Measurements from ENCODE around the gene FYB1.

FYB1 gene

GRCh38 chr5:39076757-39077728 is 142.3 kb downstream of the FYB1 start:
- 0 out of 2 replicates have a peak, but pooled peaks have one; percentile 9 for TF ChIP-seq MAX (IDR thresholded peaks at IDR 0.05; ENCODE audit: low read depth, low read length)
- TF ChIP-seq, protein P1, sequence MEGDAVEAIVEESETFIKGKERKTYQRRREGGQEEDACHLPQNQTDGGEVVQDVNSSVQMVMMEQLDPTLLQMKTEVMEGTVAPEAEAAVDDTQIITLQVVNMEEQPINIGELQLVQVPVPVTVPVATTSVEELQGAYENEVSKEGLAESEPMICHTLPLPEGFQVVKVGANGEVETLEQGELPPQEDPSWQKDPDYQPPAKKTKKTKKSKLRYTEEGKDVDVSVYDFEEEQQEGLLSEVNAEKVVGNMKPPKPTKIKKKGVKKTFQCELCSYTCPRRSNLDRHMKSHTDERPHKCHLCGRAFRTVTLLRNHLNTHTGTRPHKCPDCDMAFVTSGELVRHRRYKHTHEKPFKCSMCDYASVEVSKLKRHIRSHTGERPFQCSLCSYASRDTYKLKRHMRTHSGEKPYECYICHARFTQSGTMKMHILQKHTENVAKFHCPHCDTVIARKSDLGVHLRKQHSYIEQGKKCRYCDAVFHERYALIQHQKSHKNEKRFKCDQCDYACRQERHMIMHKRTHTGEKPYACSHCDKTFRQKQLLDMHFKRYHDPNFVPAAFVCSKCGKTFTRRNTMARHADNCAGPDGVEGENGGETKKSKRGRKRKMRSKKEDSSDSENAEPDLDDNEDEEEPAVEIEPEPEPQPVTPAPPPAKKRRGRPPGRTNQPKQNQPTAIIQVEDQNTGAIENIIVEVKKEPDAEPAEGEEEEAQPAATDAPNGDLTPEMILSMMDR (IDR thresholded peaks at IDR 0.05; ENCODE audit: low read depth, low read length): no peak
- peak; percentile 12; the same call in 1 of the 2 replicates for TF ChIP-seq MYC (IDR thresholded peaks at IDR 0.05; ENCODE audit: low read depth, low read length)
- peak; percentile 76 for DNase-seq (ENCODE audit: low read depth)
- peak overlapping the region; percentile 29 for H3K4me3 ChIP-seq (ENCODE audit: low read depth, low read length)

GRCh38 chr5:39076101-39076756 is 143.1 kb downstream of the FYB1 start:
- H3K4me3 ChIP-seq (ENCODE audit: low read depth, low read length): no peak overlapping the region
- no peak for DNase-seq (ENCODE audit: low read depth)
- TF ChIP-seq MAX (IDR thresholded peaks at IDR 0.05; ENCODE audit: low read depth, low read length): no peak
- TF ChIP-seq, protein P1 (IDR thresholded peaks at IDR 0.05; ENCODE audit: low read depth, low read length): no peak
- no peak for TF ChIP-seq MYC (IDR thresholded peaks at IDR 0.05; ENCODE audit: low read depth, low read length)
- TF ChIP-seq POLR2A (IDR thresholded peaks at IDR 0.05; ENCODE audit: extremely low read depth, insufficient read length): no peak

DNA sequence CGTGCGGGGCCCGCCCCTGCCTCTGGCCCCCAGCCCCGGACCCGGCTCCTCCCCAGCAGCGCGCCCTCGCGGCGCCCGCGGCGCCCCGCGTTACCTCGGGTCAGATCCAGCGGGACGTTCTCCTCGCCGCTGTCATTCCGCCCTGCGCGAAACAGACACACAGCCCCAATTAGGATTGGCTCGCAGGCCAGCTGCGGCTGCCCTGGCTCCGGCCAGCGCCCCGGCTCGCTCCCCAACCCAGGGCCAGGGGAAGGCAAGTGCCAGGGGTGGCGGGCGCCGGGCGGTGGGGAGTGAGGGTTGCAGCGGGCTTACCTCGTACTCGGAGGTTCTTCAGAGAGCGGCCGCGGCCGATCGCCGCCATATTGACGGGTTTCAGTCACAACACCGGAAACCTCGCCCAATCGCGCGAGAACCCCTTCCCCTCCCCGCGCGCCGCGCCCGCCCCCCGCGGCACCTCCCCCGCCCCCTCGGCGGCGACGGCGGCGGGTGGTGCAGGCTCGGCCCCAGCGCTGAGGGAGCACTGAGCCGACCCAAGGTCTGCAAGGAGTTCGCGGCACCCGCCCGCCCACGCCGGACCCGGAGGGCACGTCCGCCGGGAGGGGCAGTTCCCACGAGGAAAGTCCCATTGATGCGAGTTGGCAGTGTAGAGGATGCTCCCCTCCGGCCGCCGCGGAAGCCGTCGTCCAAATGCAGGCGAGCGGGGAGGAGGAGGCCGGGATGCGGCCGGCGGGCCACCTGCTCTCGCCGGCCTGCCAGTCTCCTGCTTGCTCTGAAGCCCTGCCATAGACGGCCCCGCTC is 145.1 kb downstream of the FYB1 start, which contains the start of gene RICTOR:
Gene RICTOR (minus strand): TSS at position 383 of the 798 bp plus-strand sequence. CDS start 22 bp downstream, at position 361.
- TF ChIP-seq, protein P1 (IDR thresholded peaks at IDR 0.05; ENCODE audit: low read depth, low read length): no peak
- peak; percentile 16 for TF ChIP-seq MAX (IDR thresholded peaks at IDR 0.05; ENCODE audit: low read depth, low read length)
- TF ChIP-seq POLR2A (IDR thresholded peaks at IDR 0.05; ENCODE audit: extremely low read depth, insufficient read length): peak; percentile 89
- peak; percentile 46; the same call in 1 of the 2 replicates for TF ChIP-seq MYC (IDR thresholded peaks at IDR 0.05; ENCODE audit: low read depth, low read length)
- peak; percentile 92 for DNase-seq (ENCODE audit: low read depth)
- peak within 1 kb of the TSS; percentile 88 for H3K4me3 ChIP-seq (ENCODE audit: low read depth, low read length)

DNA sequence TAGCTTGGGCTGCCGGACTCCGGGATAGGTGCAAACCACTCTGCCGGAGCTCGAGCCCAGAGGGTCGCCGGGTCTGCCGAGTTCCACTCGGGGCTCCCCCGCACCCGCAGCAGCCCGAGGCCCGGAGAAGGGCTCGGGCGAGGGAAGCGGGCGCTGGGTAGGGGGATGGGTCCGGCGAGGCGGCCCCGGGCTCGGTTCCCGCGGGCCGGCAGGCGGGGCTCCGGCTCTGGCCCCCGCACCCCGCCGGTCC is 145.7 kb downstream of the FYB1 start:
- peak overlapping the region; percentile 88 for H3K4me3 ChIP-seq (ENCODE audit: low read depth, low read length)
- no peak for DNase-seq (ENCODE audit: low read depth)
- peak; percentile 42 for TF ChIP-seq POLR2A (IDR thresholded peaks at IDR 0.05; ENCODE audit: extremely low read depth, insufficient read length)
- TF ChIP-seq, protein P1 (IDR thresholded peaks at IDR 0.05; ENCODE audit: low read depth, low read length): no peak

DNA sequence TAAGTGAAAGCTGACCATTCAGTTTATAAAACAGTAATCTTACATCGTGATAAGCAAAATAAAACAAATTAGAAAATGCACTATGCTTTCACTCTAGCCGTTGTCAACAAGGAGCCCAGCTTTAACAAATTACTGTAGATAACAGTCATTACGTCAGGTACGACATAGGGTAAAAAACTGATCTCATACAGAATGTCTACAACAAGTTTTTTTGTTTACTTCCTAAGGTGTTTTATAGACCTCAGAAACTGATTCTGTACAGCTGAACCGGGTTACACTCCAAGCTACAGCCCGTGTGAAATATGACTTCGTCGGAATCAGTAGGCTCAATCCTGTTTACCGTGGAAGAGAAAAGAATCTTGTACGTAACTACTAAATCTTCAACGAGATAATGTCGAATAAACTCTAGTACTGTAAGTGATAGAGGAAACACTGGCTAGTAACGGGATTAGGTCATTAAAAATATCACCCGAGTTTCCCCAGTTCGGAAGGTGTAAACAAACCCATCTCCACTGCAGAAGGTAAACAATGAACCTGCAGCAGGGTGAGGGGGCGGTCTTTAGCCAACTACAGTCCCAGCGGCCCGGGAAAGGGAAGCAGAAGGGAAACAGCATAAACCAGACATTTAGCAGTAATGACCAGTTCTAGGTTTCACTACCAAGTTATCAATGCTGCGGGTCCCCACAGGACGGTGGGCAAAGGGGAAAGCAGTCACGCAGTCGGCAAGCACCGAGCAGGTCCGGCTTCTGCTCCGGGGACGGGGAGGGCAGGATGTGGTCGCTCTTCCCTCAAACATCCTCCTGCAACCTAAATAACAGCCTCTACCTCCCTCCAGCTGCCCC is 146.2 kb downstream of the FYB1 start:
- DNase-seq (ENCODE audit: low read depth): peak; percentile 85

More for the DNA sequence above, 146.2 kb downstream of the FYB1 start:
- H3K4me3 ChIP-seq (ENCODE audit: low read depth, low read length): peak overlapping the region; percentile 88
- TF ChIP-seq POLR2A (IDR thresholded peaks at IDR 0.05; ENCODE audit: extremely low read depth, insufficient read length) (no peak), MYC (IDR thresholded peaks at IDR 0.05; ENCODE audit: low read depth, low read length) (peak; percentile 62; the same call in 1 of the 2 replicates), MAX (IDR thresholded peaks at IDR 0.05; ENCODE audit: low read depth, low read length) (peak; percentile 50)
- TF ChIP-seq, protein P1 (IDR thresholded peaks at IDR 0.05; ENCODE audit: low read depth, low read length): no peak

Data from NB4 (cell line).